Measurements from ENCODE around the gene NRSN1.

The NRSN1 gene

GRCh38 chr6:24146871-24147270 lies 20.9 kb downstream of the NRSN1 start:
- no peak overlapping the region for H3K9ac ChIP-seq (ENCODE audit: low read length)
- no peaks in the 10 kb centered on the region for H3K27me3 ChIP-seq (ENCODE audit: control insufficient read depth, insufficient read depth, low read length)
- H3K36me3 ChIP-seq (ENCODE audit: control insufficient read depth, insufficient read depth, low read length), result no peaks in the 10 kb centered on the region
- H3K4me3 ChIP-seq (ENCODE audit: low read length), result no peak overlapping the region
- no peaks in the 10 kb centered on the region for H3K4me1 ChIP-seq (ENCODE audit: control insufficient read depth, insufficient read depth, low read length)
- H3K9me3 ChIP-seq (ENCODE audit: control insufficient read depth, low read length), result no peaks in the 10 kb centered on the region

GRCh38 chr6:24147511-24148153 lies 21.6 kb downstream of the NRSN1 start:
- no peaks in the 10 kb centered on the region for H3K9me3 ChIP-seq (ENCODE audit: control insufficient read depth, low read length)
- no peak overlapping the region for H3K4me3 ChIP-seq (ENCODE audit: low read length)
- H3K9ac ChIP-seq (ENCODE audit: low read length), result no peak overlapping the region
- H3K4me1 ChIP-seq (ENCODE audit: control insufficient read depth, insufficient read depth, low read length), result no peaks in the 10 kb centered on the region
- H3K36me3 ChIP-seq (ENCODE audit: control insufficient read depth, insufficient read depth, low read length), result no peaks in the 10 kb centered on the region
- H3K27me3 ChIP-seq (ENCODE audit: control insufficient read depth, insufficient read depth, low read length), result no peaks in the 10 kb centered on the region

GRCh38 chr6:24148154-24148570 lies 22.1 kb downstream of the NRSN1 start:
- Histone ChIP-seq H3K4me3 (ENCODE audit: low read length) (no peak overlapping the region), H3K27me3 (ENCODE audit: control insufficient read depth, insufficient read depth, low read length) (no peaks in the 10 kb centered on the region), H3K9me3 (ENCODE audit: control insufficient read depth, low read length) (no peaks in the 10 kb centered on the region), H3K4me1 (ENCODE audit: control insufficient read depth, insufficient read depth, low read length) (no peaks in the 10 kb centered on the region), H3K36me3 (ENCODE audit: control insufficient read depth, insufficient read depth, low read length) (no peaks in the 10 kb centered on the region), H3K9ac (ENCODE audit: low read length) (no peak overlapping the region)

GRCh38 chr6:24148684-24149083 lies 22.7 kb downstream of the NRSN1 start:
- Histone ChIP-seq H3K4me1 (ENCODE audit: control insufficient read depth, insufficient read depth, low read length) (no peaks in the 10 kb centered on the region), H3K4me3 (ENCODE audit: low read length) (no peak overlapping the region), H3K36me3 (ENCODE audit: control insufficient read depth, insufficient read depth, low read length) (no peaks in the 10 kb centered on the region), H3K9me3 (ENCODE audit: control insufficient read depth, low read length) (no peaks in the 10 kb centered on the region), H3K9ac (ENCODE audit: low read length) (no peak overlapping the region), H3K27me3 (ENCODE audit: control insufficient read depth, insufficient read depth, low read length) (no peaks in the 10 kb centered on the region)

GRCh38 chr6:24149296-24149695 lies 23.3 kb downstream of the NRSN1 start:
- Histone ChIP-seq H3K4me3 (ENCODE audit: low read length) (no peak overlapping the region), H3K27me3 (ENCODE audit: control insufficient read depth, insufficient read depth, low read length) (no peaks in the 10 kb centered on the region), H3K9me3 (ENCODE audit: control insufficient read depth, low read length) (no peaks in the 10 kb centered on the region), H3K4me1 (ENCODE audit: control insufficient read depth, insufficient read depth, low read length) (no peaks in the 10 kb centered on the region), H3K9ac (ENCODE audit: low read length) (no peak overlapping the region), H3K36me3 (ENCODE audit: control insufficient read depth, insufficient read depth, low read length) (no peaks in the 10 kb centered on the region)

GRCh38 chr6:24149836-24150235 lies 23.8 kb downstream of the NRSN1 start:
- no peak overlapping the region for H3K9ac ChIP-seq (ENCODE audit: low read length)
- no peak overlapping the region for H3K4me3 ChIP-seq (ENCODE audit: low read length)
- H3K36me3 ChIP-seq (ENCODE audit: control insufficient read depth, insufficient read depth, low read length), result no peaks in the 10 kb centered on the region
- H3K27me3 ChIP-seq (ENCODE audit: control insufficient read depth, insufficient read depth, low read length), result no peaks in the 10 kb centered on the region
- H3K9me3 ChIP-seq (ENCODE audit: control insufficient read depth, low read length), result no peaks in the 10 kb centered on the region
- no peaks in the 10 kb centered on the region for H3K4me1 ChIP-seq (ENCODE audit: control insufficient read depth, insufficient read depth, low read length)

GRCh38 chr6:24152014-24152413 lies 26.0 kb downstream of the NRSN1 start:
- Histone ChIP-seq H3K36me3 (ENCODE audit: control insufficient read depth, insufficient read depth, low read length) (no peaks in the 10 kb centered on the region), H3K4me1 (ENCODE audit: control insufficient read depth, insufficient read depth, low read length) (no peaks in the 10 kb centered on the region), H3K9me3 (ENCODE audit: control insufficient read depth, low read length) (no peaks in the 10 kb centered on the region), H3K27me3 (ENCODE audit: control insufficient read depth, insufficient read depth, low read length) (no peaks in the 10 kb centered on the region), H3K9ac (ENCODE audit: low read length) (no peak overlapping the region), H3K4me3 (ENCODE audit: low read length) (no peak overlapping the region)

GRCh38 chr6:24154121-24154520 lies 28.1 kb downstream of the NRSN1 start:
- no peaks in the 10 kb centered on the region for H3K4me1 ChIP-seq (ENCODE audit: control insufficient read depth, insufficient read depth, low read length)
- H3K36me3 ChIP-seq (ENCODE audit: control insufficient read depth, insufficient read depth, low read length), result no peaks in the 10 kb centered on the region
- H3K9ac ChIP-seq (ENCODE audit: low read length), result no peak overlapping the region
- H3K4me3 ChIP-seq (ENCODE audit: low read length), result no peak overlapping the region
- H3K27me3 ChIP-seq (ENCODE audit: control insufficient read depth, insufficient read depth, low read length), result no peaks in the 10 kb centered on the region
- no peaks in the 10 kb centered on the region for H3K9me3 ChIP-seq (ENCODE audit: control insufficient read depth, low read length)

GRCh38 chr6:24157886-24158285 lies 31.9 kb downstream of the NRSN1 start:
- Histone ChIP-seq H3K36me3 (ENCODE audit: control insufficient read depth, insufficient read depth, low read length) (no peaks in the 10 kb centered on the region), H3K4me3 (ENCODE audit: low read length) (no peak overlapping the region), H3K9me3 (ENCODE audit: control insufficient read depth, low read length) (no peaks in the 10 kb centered on the region), H3K4me1 (ENCODE audit: control insufficient read depth, insufficient read depth, low read length) (no peaks in the 10 kb centered on the region), H3K9ac (ENCODE audit: low read length) (no peak overlapping the region), H3K27me3 (ENCODE audit: control insufficient read depth, insufficient read depth, low read length) (no peaks in the 10 kb centered on the region)

GRCh38 chr6:24183584-24183983 lies 57.6 kb downstream of the NRSN1 start:
- Histone ChIP-seq H3K27me3 (ENCODE audit: control insufficient read depth, insufficient read depth, low read length) (no peaks in the 10 kb centered on the region), H3K9ac (ENCODE audit: low read length) (no peak overlapping the region), H3K36me3 (ENCODE audit: control insufficient read depth, insufficient read depth, low read length) (no peaks in the 10 kb centered on the region), H3K4me1 (ENCODE audit: control insufficient read depth, insufficient read depth, low read length) (no peaks in the 10 kb centered on the region), H3K9me3 (ENCODE audit: control insufficient read depth, low read length) (no peaks in the 10 kb centered on the region), H3K4me3 (ENCODE audit: low read length) (no peak overlapping the region)

- Histone ChIP-seq H3K36me3 (ENCODE audit: control insufficient read depth, insufficient read depth, low read length) (no peaks in the 10 kb centered on the region), H3K27me3 (ENCODE audit: control insufficient read depth, insufficient read depth, low read length) (no peaks in the 10 kb centered on the region), H3K4me3 (ENCODE audit: low read length) (no peak overlapping the region), H3K4me1 (ENCODE audit: control insufficient read depth, insufficient read depth, low read length) (no peaks in the 10 kb centered on the region), H3K9me3 (ENCODE audit: control insufficient read depth, low read length) (no peaks in the 10 kb centered on the region), H3K9ac (ENCODE audit: low read length) (no peak overlapping the region)
Observed at GRCh38 chr6:24186349-24186748, 60.3 kb downstream of the NRSN1 start.

GRCh38 chr6:24187965-24188577 lies 62.1 kb downstream of the NRSN1 start:
- Histone ChIP-seq H3K4me1 (ENCODE audit: control insufficient read depth, insufficient read depth, low read length) (no peaks in the 10 kb centered on the region), H3K27me3 (ENCODE audit: control insufficient read depth, insufficient read depth, low read length) (no peaks in the 10 kb centered on the region), H3K9ac (ENCODE audit: low read length) (no peak overlapping the region), H3K4me3 (ENCODE audit: low read length) (no peak overlapping the region), H3K9me3 (ENCODE audit: control insufficient read depth, low read length) (no peaks in the 10 kb centered on the region), H3K36me3 (ENCODE audit: control insufficient read depth, insufficient read depth, low read length) (no peaks in the 10 kb centered on the region)

All from mucosa of stomach (tissue), 1 donor.